Vagina (tissue), 2 donors: ENCODE results near the gene STARD3NL.

Experiments used
- CTCF ChIP-seq, 3 experiments: fragments of 450-650 bp in 2 of 3; fragments of 200-600 bp in 1 of 3; sonication (generic) in 1 of 3; IDR thresholded peaks; one replicate each; pipeline ENCODE4 v1.5.1; 2017 to 2019; ENCODE audit warnings: antibody characterized with exemption in 3 of 3, mild to moderate bottlenecking in 2 of 3, moderate library complexity in 2 of 3
- POLR2A ChIP-seq, 2 donors: fragments of 450-650 bp; IDR thresholded peaks; one replicate each; pipeline ENCODE4 v1.6.1; 2017; ENCODE audit warnings: antibody characterized with exemption in 2 of 2, mild to moderate bottlenecking in 2 of 2, moderate library complexity in 2 of 2
- POLR2AphosphoS5 ChIP-seq, 2 donors: sonication (generic); formaldehyde crosslinking; IDR thresholded peaks; one replicate each; pipeline ENCODE4 v1.9.0; 2017; ENCODE audit warnings: antibody characterized with exemption in 2 of 2, mild to moderate bottlenecking in 2 of 2, low read depth in 1 of 2; ENCODE audit not compliant: insufficient read depth in 1 of 2

DNA sequence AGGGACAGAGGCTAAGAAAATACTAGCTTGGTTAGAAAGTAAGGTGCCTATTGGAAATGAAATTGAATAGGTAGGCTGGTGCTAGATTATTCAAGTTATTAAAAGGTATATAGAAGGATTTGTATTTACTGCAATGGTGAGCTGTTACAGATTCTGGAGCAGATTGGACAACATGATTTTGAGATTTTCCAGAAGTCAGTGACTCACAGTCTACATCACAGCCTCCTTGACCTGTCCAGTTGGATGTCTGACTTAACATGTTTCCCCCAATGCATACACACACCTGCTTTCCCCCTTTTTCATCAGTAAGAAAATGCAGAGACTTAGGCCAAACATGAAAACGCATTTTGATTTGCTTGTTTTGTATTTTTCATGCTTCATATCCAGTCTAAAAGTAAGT lies 33.4 kb downstream of the STARD3NL start:
- TF ChIP-seq CTCF (IDR thresholded peaks at IDR 0.05) (no peak), POLR2AphosphoS5 (IDR thresholded peaks at IDR 0.05; ENCODE audit: insufficient read depth in 1 of 2, low read depth in 1 of 2) (no peak), POLR2A (IDR thresholded peaks at IDR 0.05) (no peak)
